Measurements from ENCODE around the gene ZNF467.

The ZNF467 gene

GRCh38 chr7:149731207-149731955, 42.0 kb downstream of the ZNF467 start:
- no peak for TF ChIP-seq GATA2 (IDR thresholded peaks at IDR 0.05; ENCODE audit: low read depth, low read length)
- no peak for TF ChIP-seq GATA3 (IDR thresholded peaks at IDR 0.05; ENCODE audit: low read depth, low read length)

GRCh38 chr7:149729983-149730801, 43.2 kb downstream of the ZNF467 start:
- TF ChIP-seq GATA2 (IDR thresholded peaks at IDR 0.05; ENCODE audit: low read depth, low read length), result no peak
- no peak for TF ChIP-seq GATA3 (IDR thresholded peaks at IDR 0.05; ENCODE audit: low read depth, low read length)

GRCh38 chr7:149729586-149729982, 43.8 kb downstream of the ZNF467 start:
- TF ChIP-seq GATA2 (IDR thresholded peaks at IDR 0.05; ENCODE audit: low read depth, low read length) (no peak), GATA3 (IDR thresholded peaks at IDR 0.05; ENCODE audit: low read depth, low read length) (no peak)

GRCh38 chr7:149728491-149729375, 44.7 kb downstream of the ZNF467 start:
- TF ChIP-seq GATA2 (IDR thresholded peaks at IDR 0.05; ENCODE audit: low read depth, low read length) (no peak), GATA3 (IDR thresholded peaks at IDR 0.05; ENCODE audit: low read depth, low read length) (no peak)

GRCh38 chr7:149727899-149728476, 45.4 kb downstream of the ZNF467 start:
- no peak for TF ChIP-seq GATA3 (IDR thresholded peaks at IDR 0.05; ENCODE audit: low read depth, low read length)
- no peak for TF ChIP-seq GATA2 (IDR thresholded peaks at IDR 0.05; ENCODE audit: low read depth, low read length)

- TF ChIP-seq GATA2 (IDR thresholded peaks at IDR 0.05; ENCODE audit: low read depth, low read length) (no peak), GATA3 (IDR thresholded peaks at IDR 0.05; ENCODE audit: low read depth, low read length) (no peak)
Measured at GRCh38 chr7:149727053-149727898, 46.1 kb downstream of the ZNF467 start.

GRCh38 chr7:149725916-149726315, 47.5 kb downstream of the ZNF467 start:
- no peak for TF ChIP-seq GATA2 (IDR thresholded peaks at IDR 0.05; ENCODE audit: low read depth, low read length)
- TF ChIP-seq GATA3 (IDR thresholded peaks at IDR 0.05; ENCODE audit: low read depth, low read length), result no peak

- TF ChIP-seq GATA3 (IDR thresholded peaks at IDR 0.05; ENCODE audit: low read depth, low read length), result no peak
- no peak for TF ChIP-seq GATA2 (IDR thresholded peaks at IDR 0.05; ENCODE audit: low read depth, low read length)
Measured at GRCh38 chr7:149725426-149725821, 48.0 kb downstream of the ZNF467 start.

GRCh38 chr7:149724661-149725425, 48.5 kb downstream of the ZNF467 start:
- TF ChIP-seq GATA3 (IDR thresholded peaks at IDR 0.05; ENCODE audit: low read depth, low read length), result no peak
- no peak for TF ChIP-seq GATA2 (IDR thresholded peaks at IDR 0.05; ENCODE audit: low read depth, low read length)

- TF ChIP-seq GATA2 (IDR thresholded peaks at IDR 0.05; ENCODE audit: low read depth, low read length) (no peak), GATA3 (IDR thresholded peaks at IDR 0.05; ENCODE audit: low read depth, low read length) (no peak)
Measured at GRCh38 chr7:149723795-149724495, 49.4 kb downstream of the ZNF467 start.

- no peak for TF ChIP-seq GATA3 (IDR thresholded peaks at IDR 0.05; ENCODE audit: low read depth, low read length)
- no peak for TF ChIP-seq GATA2 (IDR thresholded peaks at IDR 0.05; ENCODE audit: low read depth, low read length)
Measured at GRCh38 chr7:149723082-149723767, 50.2 kb downstream of the ZNF467 start.
